Myocyte (in vitro differentiated cells): ENCODE measurements around the gene NUAK2. TPM values are rescaled to one million over a fixed set of nuclear protein-coding genes. Genes with fewer than 3 reads are reported as not detected.

ENCODE experiments used
- DNase-seq: peaks from one replicate; pipeline ENCODE4 v3.0.0-alpha.2; 2012; ENCODE audit warnings: low read depth
- total RNA-seq: library from RNA; depleted of rRNA; stranded (reverse); fragments of >200 nt; gene quantifications from 2 replicates; pipeline ENCODE4 v1.2.3, GENCODE V29; 2014

The NUAK2 gene
- total RNA-seq, 1 donor from 2014 or later: 0.70 TPM

GRCh38 chr1:205346956-205347574, 25.5 kb upstream of the NUAK2 start:
- DNase-seq: no peak

- DNase-seq: no peak
Measured at GRCh38 chr1:205345761-205346160, 24.2 kb upstream of the NUAK2 start.

- DNase-seq: no peak
Measured at GRCh38 chr1:205344066-205344928, 22.8 kb upstream of the NUAK2 start.

GRCh38 chr1:205343431-205344065, 22.0 kb upstream of the NUAK2 start:
- no peak for DNase-seq

- no peak for DNase-seq
Measured at GRCh38 chr1:205342986-205343385, 21.4 kb upstream of the NUAK2 start.

GRCh38 chr1:205340676-205341075, 19.1 kb upstream of the NUAK2 start:
- no peak for DNase-seq

GRCh38 chr1:205339717-205340116, 18.2 kb upstream of the NUAK2 start:
- DNase-seq: no peak

- DNase-seq: no peak
Measured at GRCh38 chr1:205339197-205339702, 17.7 kb upstream of the NUAK2 start.

- no peak for DNase-seq
Measured at GRCh38 chr1:205338011-205338410, 16.5 kb upstream of the NUAK2 start.

- DNase-seq: no peak
Measured at GRCh38 chr1:205337481-205337880, 15.9 kb upstream of the NUAK2 start.

GRCh38 chr1:205335692-205336091, 14.1 kb upstream of the NUAK2 start:
- peak; percentile 78 for DNase-seq

- no peak for DNase-seq
Measured at GRCh38 chr1:205332015-205332791, 10.7 kb upstream of the NUAK2 start.

- DNase-seq: no peak
Measured at GRCh38 chr1:205330150-205330549, 8.6 kb upstream of the NUAK2 start.

- no peak for DNase-seq
Measured at GRCh38 chr1:205329719-205330118, 8.2 kb upstream of the NUAK2 start.

GRCh38 chr1:205328476-205328875, 6.9 kb upstream of the NUAK2 start:
- DNase-seq: no peak

- DNase-seq: no peak
Measured at GRCh38 chr1:205326812-205327466, 5.4 kb upstream of the NUAK2 start.

GRCh38 chr1:205325334-205325884, 3.9 kb upstream of the NUAK2 start:
- DNase-seq: peak; percentile 81

GRCh38 chr1:205324781-205325180, 3.2 kb upstream of the NUAK2 start:
- no peak for DNase-seq

- DNase-seq: no peak
Measured at GRCh38 chr1:205323794-205324193, 2.2 kb upstream of the NUAK2 start.

GRCh38 chr1:205321959-205322283, 376 bp upstream of the NUAK2 start:
- no peak for DNase-seq
